Measurements from ENCODE around the gene SMAD5.

GRCh38 chr5:136193322-136193935 lies 60.8 kb downstream of the SMAD5 start:
- TF ChIP-seq EZH2 (IDR thresholded peaks at IDR 0.05) (no peak), FOXP2 (optimal IDR thresholded peaks at IDR 0.05; ENCODE audit: control extremely low read depth, extremely low read length, insufficient read depth) (no peak)
